Aorta (tissue), 5 donors: ENCODE measurements around the gene FAR1. TPM values are rescaled to one million over a fixed set of nuclear protein-coding genes. Genes with fewer than 3 reads are reported as not detected.

ENCODE experiments used
- ATAC-seq: fragments of 200-7000 bp; cut with Tn5 transposase; one replicate; pipeline ENCODE4 v1.9.1; 2022; ENCODE audit warnings: moderate library complexity; ENCODE audit not compliant: low FRiP score
- DNase-seq, 2 donors: peaks; one replicate each; pipeline ENCODE4 v3.0.0-alpha.2; 2020
- H3K27ac ChIP-seq, 2 donors: one replicate each; pipeline ENCODE4 v1.5.1; 2013; ENCODE audit warnings: low read length in 2 of 2, mild to moderate bottlenecking in 2 of 2, moderate library complexity in 2 of 2, control low read depth in 1 of 2, inconsistent platforms in 1 of 2, low read depth in 1 of 2
- H3K27me3 ChIP-seq, 2 donors: one replicate each; pipeline ENCODE4 v1.6.1; 2013; ENCODE audit warnings: control low read depth in 1 of 2, low read length in 1 of 2, mild to moderate bottlenecking in 1 of 2, moderate library complexity in 1 of 2; ENCODE audit not compliant: insufficient read depth in 2 of 2, control insufficient read depth in 1 of 2
- H3K36me3 ChIP-seq, 2 donors: one replicate each; pipeline ENCODE4 v1.6.1; 2013; ENCODE audit warnings: control low read depth in 1 of 2, low read length in 1 of 2, mild to moderate bottlenecking in 1 of 2; ENCODE audit not compliant: insufficient read depth in 2 of 2, control insufficient read depth in 1 of 2
- H3K4me1 ChIP-seq, 2 donors: one replicate each; pipeline ENCODE4 v1.6.1; 2013; ENCODE audit warnings: low read length in 2 of 2, control low read depth in 1 of 2, mild to moderate bottlenecking in 1 of 2, moderate library complexity in 1 of 2; ENCODE audit not compliant: insufficient read depth in 2 of 2, control insufficient read depth in 1 of 2
- H3K4me3 ChIP-seq, 2 donors: one replicate each; pipeline ENCODE4 v1.5.1; 2013; ENCODE audit warnings: low read length in 2 of 2, control low read depth in 1 of 2, mild to moderate bottlenecking in 1 of 2
- H3K9me3 ChIP-seq: one replicate; pipeline ENCODE4 v1.6.1; 2013; ENCODE audit warnings: mild to moderate bottlenecking, low read length; ENCODE audit not compliant: control insufficient read depth
- WGBS, 2 donors: extraction: QIAGEN DNeasy Blood & Tissue Kit; methylation state at CpG; one replicate each; pipeline ENCODE4 v1.1.7; 2013; 5-methylcytosine and 5-hydroxymethylcytosine counted together
- intact Hi-C, 2 donors: fragments of 100-400 bp; cut with DNase I; formaldehyde crosslinking; loops; one replicate each; pipeline versions ENCODE4 v1.14.2 to v1.15.0; 2022
- polyA plus RNA-seq, 2 donors: library from polyadenylated mRNA; stranded (reverse); fragments of 200-250 nt; gene quantifications; one replicate each; pipeline ENCODE4 v1.2.3, GENCODE V29; 2013
- total RNA-seq, 2 donors: library from RNA; stranded (reverse); fragmentation: NEBNext Ultra II Directional; extraction: Animal tissue kit (Norgen Biotek cat#: 25700); gene quantifications; one replicate each; pipeline ENCODE4 v1.2.1, GENCODE V29; 2021
- donor health status: healthy with polysubstance abuse.
- donor health status: Bipolar disorder and iron deficiency.
- donor health status: DM: no; HTN: no; CAD: no.
- donor health status: DM: no; HTN: no; CAD: no.
- donor health status: DM: yes; HTN: yes; CAD: no.

FAR1 gene
- total and polyA plus RNA-seq, 4 donors, result 13.4 to 81.8 (median 44.7) TPM

GRCh38 chr11:13667245-13667644 is 1.2 kb upstream of the FAR1 start:
- WGBS, 2 donors, result 45 to 47% methylated on average over 5 of the region's 5 CpGs
- DNase-seq (no peak), ATAC-seq (no peak)
- Histone ChIP-seq H3K4me3 (peak overlapping the region in 1 of 2 donors; percentile 53), H3K27me3 (no peaks in the 10 kb centered on the region), H3K9me3 (no peaks in the 10 kb centered on the region), H3K4me1 (no peaks in the 10 kb centered on the region), H3K27ac (no peak overlapping the region), H3K36me3 (no peaks in the 10 kb centered on the region)
- intact Hi-C loops, result loop anchor here in 1 of 2 donors (10.0 kb wide), 1 partner anchor 202 kb away; the partner anchor contains the start of gene BTBD10

- no peak for DNase-seq
- Histone ChIP-seq H3K4me1 (no peaks in the 10 kb centered on the region), H3K27ac (peak overlapping the region in 1 of 2 donors; percentile 37), H3K4me3 (peak overlapping the region; percentile 53 to 76), H3K27me3 (no peaks in the 10 kb centered on the region), H3K36me3 (no peaks in the 10 kb centered on the region), H3K9me3 (no peaks in the 10 kb centered on the region)
- intact Hi-C loops, result loop anchor here in 1 of 2 donors (10.0 kb wide), 1 partner anchor 203 kb away; the partner anchor contains the start of gene BTBD10
- no peak for ATAC-seq
- WGBS, 2 donors, result 1% methylated on average over 15 of the region's 15 CpGs
Observed at GRCh38 chr11:13667795-13668101, 720 bp upstream of the FAR1 start.

GRCh38 chr11:13668957-13669521 is 571 bp downstream of the FAR1 start:
- ATAC-seq, result peak; percentile 51
- WGBS, 2 donors, result 0 to 1% methylated on average over 30 to 33 of the region's 33 CpGs
- Histone ChIP-seq H3K36me3 (no peaks in the 10 kb centered on the region), H3K4me3 (peak overlapping the region; percentile 87 to 89), H3K4me1 (no peaks in the 10 kb centered on the region), H3K27ac (peak overlapping the region in 1 of 2 donors; percentile 30), H3K9me3 (no peaks in the 10 kb centered on the region), H3K27me3 (no peaks in the 10 kb centered on the region)
- intact Hi-C loops, result loop anchor here in 1 of 2 donors (10.0 kb wide), 1 partner anchor 204 kb away; the partner anchor contains the start of gene BTBD10
- peak in 1 of 2 donors; percentile 60 for DNase-seq

- H3K36me3 ChIP-seq, result no peaks in the 10 kb centered on the region
- intact Hi-C loops, result loop anchor here in 1 of 2 donors (10.0 kb wide), 1 partner anchor 205 kb away; the partner anchor contains the start of gene BTBD10
Observed at GRCh38 chr11:13669544-13670488, 1.3 kb downstream of the FAR1 start.

GRCh38 chr11:13672576-13673210 is 4.2 kb downstream of the FAR1 start:
- no peak overlapping the region for H3K4me3 ChIP-seq
- no peaks in the 10 kb centered on the region for H3K9me3 ChIP-seq
- DNase-seq, result no peak
- H3K27me3 ChIP-seq, result no peaks in the 10 kb centered on the region
- ATAC-seq, result no peak
- H3K4me1 ChIP-seq, result no peaks in the 10 kb centered on the region
- 94 to 97% methylated on average over 1 of the region's 1 CpG for WGBS, 2 donors
- no peaks in the 10 kb centered on the region for H3K36me3 ChIP-seq
- no peak overlapping the region for H3K27ac ChIP-seq
- intact Hi-C loops, result no loop called here

More at GRCh38 chr11:13669544-13670488, 1.3 kb downstream of the FAR1 start:
- ATAC-seq (no peak), DNase-seq (no peak)
- Histone ChIP-seq H3K27me3 (no peaks in the 10 kb centered on the region), H3K27ac (no peak overlapping the region), H3K9me3 (no peaks in the 10 kb centered on the region), H3K4me3 (peak overlapping the region; percentile 87 to 89), H3K4me1 (no peaks in the 10 kb centered on the region)
- WGBS, 2 donors, result 68% methylated on average over 18 of the region's 18 CpGs

GRCh38 chr11:13674799-13675509 is 6.5 kb downstream of the FAR1 start:
- intact Hi-C loops, result no loop called here
- Histone ChIP-seq H3K4me3 (no peak overlapping the region), H3K27ac (no peak overlapping the region), H3K27me3 (no peaks in the 10 kb centered on the region), H3K4me1 (no peaks in the 10 kb centered on the region), H3K9me3 (no peaks in the 10 kb centered on the region), H3K36me3 (no peaks in the 10 kb centered on the region)
- ATAC-seq, result no peak
- 92 to 93% methylated on average over 6 of the region's 6 CpGs for WGBS, 2 donors
- no peak for DNase-seq

GRCh38 chr11:13676576-13676975 is 8.1 kb downstream of the FAR1 start:
- DNase-seq (no peak), ATAC-seq (no peak)
- WGBS, 2 donors, result 96 to 100% methylated on average over 1 of the region's 1 CpG

GRCh38 chr11:13679768-13680167 is 11.3 kb downstream of the FAR1 start:
- Histone ChIP-seq H3K4me3 (no peak overlapping the region), H3K36me3 (no peaks in the 10 kb centered on the region), H3K27me3 (no peaks in the 10 kb centered on the region), H3K9me3 (no peaks in the 10 kb centered on the region), H3K27ac (no peak overlapping the region), H3K4me1 (peaks cover 3 to 5% of the 10 kb centered on the region in 2 donors)
- no peak for ATAC-seq
- 94 to 95% methylated on average over 2 of the region's 2 CpGs for WGBS, 2 donors
- no peak for DNase-seq
- intact Hi-C loops, result no loop called here

More at GRCh38 chr11:13676576-13676975, 8.1 kb downstream of the FAR1 start:
- no peaks in the 10 kb centered on the region for H3K36me3 ChIP-seq
- H3K4me1 ChIP-seq, result peaks cover 0 to 3% of the 10 kb centered on the region in 2 donors
- H3K27ac ChIP-seq, result no peak overlapping the region
- H3K4me3 ChIP-seq, result no peak overlapping the region
- no peaks in the 10 kb centered on the region for H3K27me3 ChIP-seq
- H3K9me3 ChIP-seq, result no peaks in the 10 kb centered on the region
- intact Hi-C loops, result no loop called here
